ENCODE data around the gene VTI1A. TPM values are rescaled to one million over a fixed set of nuclear protein-coding genes. Genes with fewer than 3 reads are reported as not detected.

Gene VTI1A
- total and polyA plus RNA-seq, 2 of the 8 experiments (the other 6 are each of a cell fraction or from before 2014, with no cell fraction given), result 6.0 to 20.0 TPM

DNA sequence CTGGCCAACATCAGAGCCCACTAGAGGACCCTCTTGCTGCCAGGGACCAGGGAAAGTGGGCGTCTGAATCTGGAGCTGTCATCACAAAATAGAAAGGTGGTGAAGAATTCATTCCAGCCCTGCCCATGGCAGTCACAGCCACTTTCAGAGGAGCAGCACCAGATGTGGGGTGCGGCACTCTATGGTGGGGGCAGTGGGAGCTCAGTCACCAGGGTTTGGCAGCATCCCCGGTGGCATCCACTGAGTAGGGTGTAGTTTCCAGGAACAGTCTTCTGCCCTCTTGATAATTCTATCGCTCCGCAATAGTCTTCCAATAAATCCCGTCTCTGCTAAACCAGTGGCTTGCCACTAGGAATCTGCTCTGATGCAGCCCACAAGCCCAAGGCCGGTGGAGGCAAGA is 394.5 kb downstream of the VTI1A start:
- no peak overlapping the region for H3K9ac ChIP-seq (replicated peaks in 1 of 4; ENCODE audit: extremely low read depth in 1 of 4, low read depth in 3 of 4, low read length in 3 of 4)
- H3K4me2 ChIP-seq (ENCODE audit: insufficient read depth in 1 of 2, low read depth in 2 of 2, low read length in 2 of 2), result no peak overlapping the region
- H3K36me3 ChIP-seq (ENCODE audit: control insufficient read depth in 2 of 4, insufficient read depth in 4 of 4, low read length in 3 of 4), result no peaks in the 10 kb centered on the region
- no peak overlapping the region for H2BK20ac ChIP-seq (ENCODE audit: low read length)
- H4K91ac ChIP-seq (replicated peaks; ENCODE audit: insufficient read length, low read length), result no peak overlapping the region
- no peak overlapping the region for H3K4ac ChIP-seq (replicated peaks; ENCODE audit: insufficient read length, low read depth, low read length)
- no peak for FAIRE-seq
- no peak overlapping the region for H2AK5ac ChIP-seq (ENCODE audit: low read depth, low read length)
- H4K20me1 ChIP-seq (replicated peaks in 1 of 2; ENCODE audit: control insufficient read depth in 1 of 2, insufficient read depth in 2 of 2, low read length in 2 of 2), result no peaks in the 10 kb centered on the region
- 0 out of 4 replicates have a peak, but pooled peaks cover 0 to 4% of the 10 kb centered on the region in 2 experiments for H3K9me3 ChIP-seq (ENCODE audit: insufficient read depth in 2 of 2, low read depth in 1 of 2, low read length in 1 of 2)
- DNase-seq (ENCODE audit: low read depth in 1 of 2, low spot score in 2 of 2), result no peak
- no peak overlapping the region for H4K5ac ChIP-seq (ENCODE audit: insufficient read length, low read depth, low read length)
- no peak overlapping the region for H2BK120ac ChIP-seq (replicated peaks; ENCODE audit: low read depth, low read length)
- H3K18ac ChIP-seq (ENCODE audit: extremely low read depth, low read length), result no peak overlapping the region; the same call in 1 of the 2 replicates
- 91% methylated on average over 7 of the region's 7 CpGs; no CpG with 5 or more reads in 1 of the 2 experiments for WGBS, 2 experiments (ENCODE audit: extremely low coverage in 1 of 2, insufficient coverage in 1 of 2, insufficient read length in 1 of 2, insufficient replicate concordance in 2 of 2, low coverage in 1 of 2, low lambda C conversion rate in 2 of 2, missing lambda C conversion rate in 1 of 2)
- no peaks in the 10 kb centered on the region for H3K79me1 ChIP-seq (ENCODE audit: low read depth, low read length)
- no peak overlapping the region for H2BK12ac ChIP-seq (ENCODE audit: low read depth, low read length)
- no peak overlapping the region for H3K27ac ChIP-seq (ENCODE audit: low read depth, low read length)
- no peaks in the 10 kb centered on the region; a peak in 1 of 7 replicates for H3K27me3 ChIP-seq (replicated peaks in 1 of 4; ENCODE audit: control insufficient read depth in 3 of 4, extremely low read depth in 1 of 4, insufficient read depth in 3 of 4, low read length in 3 of 4)
- no peaks in the 10 kb centered on the region for H3K23me2 ChIP-seq (ENCODE audit: low read depth, low read length)
- H3K14ac ChIP-seq (ENCODE audit: insufficient read length), result no peak overlapping the region
- no peak overlapping the region for H3K56ac ChIP-seq (replicated peaks; ENCODE audit: insufficient read length, low read depth, low read length)
- H3K4me1 ChIP-seq (replicated peaks in 1 of 4; ENCODE audit: control insufficient read depth in 3 of 4, insufficient read depth in 4 of 4, low read length in 3 of 4), result peaks cover 5 to 15% (median 11%) of the 10 kb centered on the region in 4 experiments
- no peak overlapping the region for H2BK15ac ChIP-seq (ENCODE audit: low read length)
- H3K79me2 ChIP-seq (ENCODE audit: control insufficient read depth in 1 of 2, insufficient read depth in 2 of 2, low read length in 2 of 2), result no peaks in the 10 kb centered on the region
- H3K4me3 ChIP-seq (ENCODE audit: extremely low read depth in 1 of 4, insufficient read depth in 2 of 4, low read depth in 3 of 4, low read length in 4 of 4), result no peak overlapping the region
- H4K8ac ChIP-seq (ENCODE audit: extremely low read depth, insufficient read depth, low read length), result no peak overlapping the region
- CTCF ChIA-PET (ENCODE audit: partially characterized antibody), result interaction anchor here (1.3 to 2.2 kb wide), 3 partner anchors 11 to 120 kb away, joined by 3 to 5 read pairs (median 3); no protein-coding TSS in a partner anchor
- H2AFZ ChIP-seq (ENCODE audit: low read length), result no peak overlapping the region
- POLR2A ChIA-PET (ENCODE audit: partially characterized antibody), result interaction anchor here (2.8 kb wide), 1 partner anchor 10 kb away, joined by 8 read pairs; no protein-coding TSS in a partner anchor
- no peak overlapping the region for H2BK5ac ChIP-seq (ENCODE audit: low read depth, low read length)
- no peak overlapping the region for H3K23ac ChIP-seq (ENCODE audit: insufficient read length)
- TF ChIP-seq JUN (IDR thresholded peaks at IDR 0.05; ENCODE audit: low read depth, low read length), result no peak
- no peak for TF ChIP-seq SIN3A (conservative IDR thresholded peaks at IDR 0.05 in 1 of 2, IDR thresholded peaks at IDR 0.05 in 1 of 2; ENCODE audit: low read depth in 1 of 2, low read length in 2 of 2)
- TF ChIP-seq RXRA (IDR thresholded peaks at IDR 0.05; ENCODE audit: insufficient read depth, low read depth, low read length), result no peak
- no peak for TF ChIP-seq EP300 (IDR thresholded peaks at IDR 0.05; ENCODE audit: borderline replicate concordance in 1 of 2, low read depth in 2 of 2, low read length in 2 of 2)
- TF ChIP-seq USF2 (IDR thresholded peaks at IDR 0.05; ENCODE audit: low read length), result no peak
- TF ChIP-seq SP2 (IDR thresholded peaks at IDR 0.05; ENCODE audit: low read length), result no peak
- no peak for TF ChIP-seq ATF2 (IDR thresholded peaks at IDR 0.05; ENCODE audit: low read length)
- TF ChIP-seq HDAC6 (IDR thresholded peaks at IDR 0.05; ENCODE audit: low read depth, low read length), result no peak
- TF ChIP-seq TAF1 (IDR thresholded peaks at IDR 0.05; ENCODE audit: low read depth, low read length), result no peak
- no peak for TF ChIP-seq CBX5 (IDR thresholded peaks at IDR 0.05; ENCODE audit: low read depth, low read length)
- no peak for TF ChIP-seq NRF1 (IDR thresholded peaks at IDR 0.05; ENCODE audit: low read depth, low read length)
